Muscle of leg (tissue), 11 donors: ENCODE measurements around the gene INPP5A. TPM values are rescaled to one million over a fixed set of nuclear protein-coding genes. Genes with fewer than 3 reads are reported as not detected.

Experiments
- DNase-seq: peaks from one replicate; pipeline ENCODE4 v3.0.0; 2013
- H3K27ac ChIP-seq: one replicate; pipeline ENCODE4 v1.5.1; 2013; ENCODE audit warnings: mild to moderate bottlenecking, low read length, control low read depth
- H3K27me3 ChIP-seq: one replicate; pipeline ENCODE4 v1.6.1; 2013; ENCODE audit warnings: low read length; ENCODE audit not compliant: control insufficient read depth, insufficient read depth
- H3K36me3 ChIP-seq: one replicate; pipeline ENCODE4 v1.6.1; 2013; ENCODE audit warnings: low read length; ENCODE audit not compliant: control insufficient read depth, insufficient read depth
- H3K4me1 ChIP-seq: one replicate; pipeline ENCODE4 v1.6.1; 2013; ENCODE audit warnings: low read length; ENCODE audit not compliant: control insufficient read depth, insufficient read depth
- H3K4me3 ChIP-seq: one replicate; pipeline ENCODE4 v1.5.1; 2013; ENCODE audit warnings: low read length, control low read depth
- H3K9me3 ChIP-seq: replicated peaks from 2 replicates; pipeline ENCODE4 v1.6.1; 2013; ENCODE audit warnings: low read depth, low read length; ENCODE audit not compliant: control insufficient read depth
- WGBS: methylation state at CpG from one replicate; pipeline ENCODE4 v1.1.5; 2013; ENCODE audit warnings: missing lambda C conversion rate; ENCODE audit not compliant: insufficient coverage; 5-methylcytosine and 5-hydroxymethylcytosine counted together
- polyA plus RNA-seq, 8 donors: library from polyadenylated mRNA; unstranded; fragments of 120-200 nt; gene quantifications; one replicate each; pipeline versions ENCODE4 v1.2.1 to v1.2.3, GENCODE V29; 2013; ENCODE audit warnings: inconsistent platforms in 1 of 8, low replicate concordance in 1 of 8; ENCODE audit not compliant: insufficient read length in 8 of 8, insufficient read depth in 1 of 8
- total RNA-seq: library from RNA; stranded (reverse); fragments of 120-200 nt; gene quantifications from one replicate; pipeline ENCODE4 v1.2.4, GENCODE V29; 2013

Gene INPP5A
- total and polyA plus RNA-seq, 9 donors: 34.1 to 56.2 (median 44.7) TPM

DNA sequence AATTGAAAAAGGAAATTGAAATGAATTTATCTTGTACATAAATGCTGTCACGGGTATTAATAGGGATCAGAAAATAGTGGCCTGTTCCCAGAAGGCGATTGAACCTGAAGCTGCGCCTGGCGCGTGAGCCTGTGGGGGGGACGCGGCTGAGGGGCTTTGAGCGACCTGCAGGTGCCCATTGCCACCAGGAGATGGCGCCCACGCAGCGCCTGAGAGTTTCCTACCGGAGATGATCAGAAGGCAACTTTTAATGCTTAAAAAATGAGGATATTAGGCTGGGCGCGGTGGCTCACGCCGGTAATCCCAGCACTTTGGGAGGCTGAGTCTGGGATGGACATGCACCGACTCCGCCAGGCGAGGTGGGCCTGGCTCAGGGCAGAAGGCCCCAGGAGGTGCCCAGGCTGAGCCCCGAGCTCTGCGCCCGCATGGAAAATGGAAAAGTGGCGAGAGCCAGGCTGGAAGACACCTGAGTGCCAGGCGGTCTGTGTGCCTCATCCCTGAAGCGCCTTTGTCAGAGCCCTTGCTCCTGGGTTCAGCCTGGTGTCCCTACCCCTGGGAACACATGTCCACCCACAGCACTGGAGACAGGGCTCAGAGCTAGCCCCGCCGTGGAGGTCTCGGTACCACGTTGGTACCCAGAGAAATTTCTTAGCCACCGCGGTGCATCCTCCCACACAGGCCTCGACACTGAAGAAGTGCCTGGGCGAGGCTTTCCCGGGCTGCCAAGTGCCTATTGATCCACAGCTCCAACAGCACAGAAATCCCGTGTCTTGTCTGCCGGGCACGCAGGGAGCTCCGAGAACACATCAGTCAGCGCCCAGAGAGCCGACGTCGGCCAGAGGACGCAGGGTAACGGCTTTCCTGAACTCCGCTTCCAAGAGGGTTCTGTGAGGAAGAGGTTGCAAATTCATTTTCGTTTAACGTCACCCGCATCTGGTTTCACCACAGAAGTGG is 117.4 kb downstream of the INPP5A start:
- Histone ChIP-seq H3K9me3 (no peaks in the 10 kb centered on the region), H3K36me3 (peaks cover 27% of the 10 kb centered on the region), H3K4me1 (no peaks in the 10 kb centered on the region), H3K27me3 (no peaks in the 10 kb centered on the region), H3K4me3 (no peak overlapping the region), H3K27ac (no peak overlapping the region)
- WGBS: 63% methylated on average over 47 of the region's 48 CpGs
- peak; percentile 62 for DNase-seq

DNA sequence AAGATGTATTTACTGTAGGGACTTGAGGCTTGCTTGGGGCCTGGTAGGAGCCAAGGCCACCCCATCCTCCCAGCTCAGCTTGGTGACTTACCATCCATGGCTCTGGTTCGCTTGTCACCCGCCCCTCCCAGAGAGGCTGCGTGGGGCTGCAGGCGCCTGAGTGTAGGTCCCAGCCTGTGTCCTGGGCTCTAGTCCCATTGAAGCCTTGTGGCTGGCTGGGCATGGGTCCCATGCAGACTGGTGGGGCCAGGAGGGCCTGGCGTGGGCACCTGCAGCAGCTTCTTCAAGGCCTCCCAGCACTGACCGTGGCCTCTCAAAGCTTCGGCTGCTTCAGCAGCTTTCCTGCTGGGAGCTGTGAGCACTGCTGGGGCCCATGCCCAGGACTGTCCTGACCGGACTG is 118.1 kb downstream of the INPP5A start:
- peaks cover 3% of the 10 kb centered on the region for H3K9me3 ChIP-seq
- H3K4me3 ChIP-seq: no peak overlapping the region
- 90% methylated on average over 5 of the region's 8 CpGs for WGBS
- H3K36me3 ChIP-seq: peaks cover 29% of the 10 kb centered on the region
- H3K27ac ChIP-seq: no peak overlapping the region
- DNase-seq: no peak
- H3K4me1 ChIP-seq: no peaks in the 10 kb centered on the region
- H3K27me3 ChIP-seq: no peaks in the 10 kb centered on the region

DNA sequence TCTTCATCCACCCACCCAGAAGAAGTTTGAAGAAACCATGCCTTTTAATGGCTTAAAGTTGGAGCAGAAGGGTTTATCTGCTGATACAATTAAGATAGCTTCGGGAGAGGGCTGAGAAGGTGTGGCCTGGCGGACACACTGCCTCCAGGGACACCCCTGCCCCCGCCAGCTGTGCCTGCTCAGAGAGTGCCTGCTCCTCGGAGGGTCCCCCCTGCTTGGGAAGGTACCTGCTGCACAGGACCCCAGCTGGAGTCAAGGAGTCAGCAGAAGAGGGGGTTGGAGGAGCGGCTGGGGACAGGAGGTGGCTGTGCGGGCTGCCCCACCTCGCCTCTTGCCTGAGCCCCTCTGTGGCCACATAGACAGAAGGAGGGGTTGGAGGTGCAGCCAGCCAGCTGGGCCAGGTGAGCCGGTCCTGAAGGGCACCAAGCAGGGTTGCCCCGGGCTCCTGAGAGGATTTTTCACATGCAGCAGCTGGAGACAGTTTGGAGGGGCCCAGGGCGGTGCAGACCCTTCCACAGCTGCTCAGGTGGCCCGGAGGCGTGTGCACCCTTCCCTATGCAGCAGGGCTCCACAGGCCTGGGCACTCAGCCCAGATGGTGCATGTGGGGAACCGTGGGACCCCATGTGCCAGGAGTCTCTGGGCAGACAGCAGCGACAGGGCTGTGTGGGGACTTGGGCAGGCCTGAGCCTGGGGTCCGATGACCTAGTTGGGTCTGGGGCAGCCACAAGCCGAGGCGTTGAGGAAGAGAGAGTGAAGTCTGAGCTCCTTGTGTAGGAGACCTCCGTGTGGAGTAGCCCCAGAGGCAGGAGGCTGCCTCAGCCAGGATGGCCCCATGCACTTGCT is 118.9 kb downstream of the INPP5A start:
- 70% methylated on average over 18 of the region's 18 CpGs for WGBS
- DNase-seq: no peak
- Histone ChIP-seq H3K27me3 (no peaks in the 10 kb centered on the region), H3K4me3 (no peak overlapping the region), H3K27ac (no peak overlapping the region), H3K9me3 (peaks cover 8% of the 10 kb centered on the region), H3K36me3 (peaks cover 32% of the 10 kb centered on the region), H3K4me1 (no peaks in the 10 kb centered on the region)

DNA sequence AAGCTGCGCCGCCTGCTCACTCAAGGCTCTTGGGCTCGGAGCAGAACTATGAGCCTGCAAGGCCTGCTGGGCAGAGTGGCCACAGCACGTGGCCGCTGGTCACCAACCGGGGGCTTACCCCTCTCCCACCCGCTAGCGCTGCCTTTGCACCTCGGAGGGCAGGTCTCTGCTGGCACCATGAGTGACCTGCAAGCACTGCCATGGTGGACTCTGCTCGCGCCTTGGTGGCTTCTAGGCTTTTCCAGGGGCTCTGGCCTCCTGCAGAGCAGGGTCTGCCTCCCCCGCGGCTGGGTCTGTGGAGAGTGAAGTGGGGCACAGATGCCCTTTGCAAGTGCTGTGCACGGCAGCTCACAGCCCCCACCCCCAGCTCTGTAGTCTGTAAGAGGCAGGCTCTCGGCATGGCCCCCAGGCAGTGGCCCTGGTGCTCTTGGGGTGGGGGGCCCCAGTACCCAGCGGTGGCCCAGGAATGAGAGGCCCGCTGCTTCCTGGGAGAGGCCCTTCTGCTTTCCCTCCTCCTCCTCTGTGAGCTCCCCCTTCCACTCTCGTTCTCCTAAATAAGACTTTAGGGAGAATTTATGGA is 119.6 kb downstream of the INPP5A start:
- no peaks in the 10 kb centered on the region for H3K4me1 ChIP-seq
- DNase-seq: no peak
- WGBS: 95% methylated on average over 11 of the region's 18 CpGs
- peaks cover 8% of the 10 kb centered on the region for H3K9me3 ChIP-seq
- H3K4me3 ChIP-seq: no peak overlapping the region
- H3K27me3 ChIP-seq: no peaks in the 10 kb centered on the region
- peaks cover 31% of the 10 kb centered on the region for H3K36me3 ChIP-seq
- no peak overlapping the region for H3K27ac ChIP-seq

DNA sequence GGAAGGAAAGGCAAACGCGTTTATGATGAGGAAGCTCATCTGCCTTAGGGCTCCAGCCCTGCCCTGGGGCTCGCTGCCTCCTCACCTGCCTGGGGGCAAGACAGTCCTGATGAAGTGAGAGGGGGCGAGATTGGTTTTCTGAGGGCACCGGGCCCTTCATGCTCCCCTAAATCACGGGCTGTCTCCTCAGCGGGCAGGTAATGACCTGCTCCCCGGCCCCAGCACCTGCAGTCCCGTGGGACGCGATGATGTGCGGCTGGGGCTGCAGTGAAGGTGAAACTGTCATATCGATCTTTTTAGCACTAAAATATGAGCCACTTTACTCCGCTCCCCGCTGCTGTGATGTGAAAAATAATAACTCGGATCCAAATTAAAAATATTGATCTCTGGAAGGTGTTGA is 120.2 kb downstream of the INPP5A start:
- Histone ChIP-seq H3K4me3 (no peak overlapping the region), H3K27ac (no peak overlapping the region), H3K27me3 (no peaks in the 10 kb centered on the region), H3K9me3 (peaks cover 8% of the 10 kb centered on the region), H3K36me3 (peaks cover 27% of the 10 kb centered on the region), H3K4me1 (no peaks in the 10 kb centered on the region)
- no peak for DNase-seq
- 74% methylated on average over 16 of the region's 16 CpGs for WGBS

DNA sequence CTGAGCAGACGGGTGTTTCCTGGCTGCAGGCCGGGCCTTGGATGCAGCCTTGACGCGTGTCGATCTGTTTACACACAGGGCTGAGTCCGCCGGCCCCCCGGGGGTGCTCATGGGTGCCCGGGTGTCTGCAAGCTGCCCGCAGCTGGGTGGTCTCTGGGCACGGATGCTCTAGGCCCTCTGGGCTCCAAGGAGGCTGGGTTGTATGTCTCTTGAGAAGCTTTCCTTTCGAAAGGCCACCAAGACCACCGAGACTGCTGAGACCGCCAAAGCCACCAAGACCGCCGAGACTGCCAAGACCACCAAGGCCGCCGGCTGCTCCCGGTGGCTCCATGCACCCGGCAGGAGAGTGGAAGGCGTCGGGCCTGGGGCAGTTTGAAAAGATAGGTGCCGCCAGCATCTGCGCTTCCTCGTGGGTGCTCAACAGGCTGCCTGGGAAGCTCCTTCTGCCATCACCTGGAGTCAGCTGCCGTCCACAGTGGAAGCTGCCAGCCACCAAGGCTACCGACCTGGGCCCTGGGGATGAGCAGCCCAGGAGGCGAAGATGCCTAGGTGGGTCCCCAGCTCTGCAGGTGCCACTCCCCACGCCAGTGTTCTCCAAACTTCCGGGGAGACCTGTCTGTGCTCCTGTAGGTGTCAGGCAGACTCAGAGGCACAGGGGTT is 121.1 kb downstream of the INPP5A start:
- H3K36me3 ChIP-seq: peaks cover 24% of the 10 kb centered on the region
- 91% methylated on average over 28 of the region's 30 CpGs for WGBS

DNA sequence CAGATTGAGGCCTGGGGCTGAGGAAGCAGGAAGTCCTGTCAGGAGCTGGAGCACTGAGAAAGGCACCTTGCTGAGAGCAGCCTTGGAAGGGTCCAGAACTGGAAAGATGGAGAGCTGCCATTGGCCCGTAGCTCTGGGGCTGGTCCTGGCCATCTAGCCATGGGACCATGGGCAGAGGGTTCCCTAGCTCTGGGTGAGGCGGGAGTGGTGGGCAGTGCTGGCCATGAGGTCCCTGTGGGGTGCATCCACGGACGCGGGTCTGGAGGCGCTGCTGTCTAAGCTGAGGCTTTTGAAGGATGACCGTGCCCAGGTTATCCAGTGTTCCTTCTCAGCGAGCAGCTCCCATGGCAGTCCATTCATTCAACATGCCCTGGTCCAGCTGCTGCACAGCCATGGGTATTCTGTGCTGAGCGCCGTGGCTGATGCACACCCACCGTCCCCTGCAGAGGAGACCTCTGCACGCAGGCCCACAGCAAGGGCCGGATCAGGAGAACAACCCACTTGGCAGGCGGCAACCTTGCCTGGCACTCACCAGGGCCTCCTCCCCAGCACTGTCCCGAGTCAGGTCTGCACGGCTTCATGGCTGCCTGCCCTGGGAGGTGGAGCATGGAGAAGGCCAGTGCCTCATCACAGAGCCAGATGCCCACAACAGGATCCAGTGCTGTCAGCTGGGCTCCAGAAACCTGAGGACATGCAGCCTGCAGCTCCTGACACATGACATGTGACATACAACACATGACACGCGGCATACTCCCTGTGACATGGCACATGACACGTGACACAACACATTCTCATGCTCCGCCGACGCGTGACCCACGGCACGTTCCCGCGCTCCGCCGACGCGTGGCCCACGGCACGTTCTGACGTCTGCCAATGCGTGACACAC is 121.9 kb downstream of the INPP5A start:
- Histone ChIP-seq H3K4me3 (no peak overlapping the region), H3K9me3 (peaks cover 8% of the 10 kb centered on the region), H3K36me3 (peaks cover 23% of the 10 kb centered on the region), H3K27ac (no peak overlapping the region), H3K4me1 (no peaks in the 10 kb centered on the region), H3K27me3 (no peaks in the 10 kb centered on the region)
- DNase-seq: no peak
- WGBS: 93% methylated on average over 35 of the region's 35 CpGs

More for the DNA sequence above, 121.1 kb downstream of the INPP5A start:
- Histone ChIP-seq H3K27ac (no peak overlapping the region), H3K27me3 (no peaks in the 10 kb centered on the region), H3K4me1 (no peaks in the 10 kb centered on the region), H3K9me3 (peaks cover 8% of the 10 kb centered on the region), H3K4me3 (no peak overlapping the region)
- DNase-seq: no peak

DNA sequence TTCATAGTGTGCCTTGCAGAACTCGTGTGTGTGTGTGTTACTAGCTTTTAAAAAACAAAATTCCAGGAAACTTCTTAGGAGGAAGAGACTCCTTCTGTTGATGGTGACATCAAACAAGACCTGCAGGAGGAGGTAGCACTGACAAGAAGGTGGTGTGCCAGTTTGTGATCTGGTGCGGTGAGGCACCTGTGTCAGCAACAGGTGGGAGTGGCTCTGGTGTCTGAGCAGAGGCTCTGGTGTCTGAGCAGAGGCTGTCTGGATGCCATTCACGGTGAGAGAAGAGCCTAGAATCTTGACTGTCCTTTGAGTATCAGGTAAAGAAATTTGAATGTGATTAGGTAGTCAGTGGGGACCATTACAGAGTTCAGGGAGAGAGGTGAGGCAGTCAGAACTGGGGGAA is 122.8 kb downstream of the INPP5A start:
- Histone ChIP-seq H3K4me1 (no peaks in the 10 kb centered on the region), H3K4me3 (no peak overlapping the region), H3K27ac (no peak overlapping the region), H3K36me3 (peaks cover 23% of the 10 kb centered on the region), H3K27me3 (no peaks in the 10 kb centered on the region), H3K9me3 (peaks cover 8% of the 10 kb centered on the region)
- no peak for DNase-seq
- WGBS: 89% methylated on average over 3 of the region's 3 CpGs
